ENCODE results near the gene SH3RF3.

The SH3RF3 gene

GRCh38 chr2:109258376-109258775 is 129.4 kb downstream of the SH3RF3 start:
- DNase-seq (ENCODE audit: low read depth in 2 of 2, low spot score in 1 of 2) = no peak

DNA sequence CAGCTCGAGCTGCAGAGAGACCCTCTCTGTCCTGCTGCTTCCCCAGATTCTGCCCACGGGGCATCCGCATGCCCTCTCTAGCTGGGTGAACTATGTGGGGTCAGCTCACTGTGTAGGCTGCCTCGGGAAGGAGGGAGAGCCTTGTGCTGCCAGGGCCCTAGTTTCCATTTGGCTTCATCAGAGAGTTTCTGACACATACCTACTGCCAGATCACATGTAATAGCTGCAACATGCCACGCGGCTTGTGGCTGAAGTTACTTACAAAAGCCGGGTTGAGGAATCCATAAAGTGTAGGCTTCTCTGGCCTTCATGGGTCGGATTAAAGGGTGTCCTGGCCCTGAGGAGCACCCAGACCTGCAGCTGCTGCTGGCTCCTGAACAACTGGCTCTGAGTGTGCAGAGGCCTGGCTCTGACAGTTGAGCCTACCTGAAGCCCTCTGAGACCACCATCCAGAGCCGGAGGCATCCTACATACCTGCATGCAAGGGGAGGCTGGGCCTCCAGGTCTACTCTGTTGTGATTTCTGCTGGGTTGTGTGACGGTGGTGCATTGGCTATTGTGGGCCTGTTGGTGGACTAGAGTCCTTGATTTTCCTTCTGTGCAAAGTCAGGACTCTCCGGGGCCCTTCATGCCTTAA is 130.0 kb downstream of the SH3RF3 start:
- no peak for DNase-seq (ENCODE audit: low read depth in 2 of 2, low spot score in 1 of 2)

DNA sequence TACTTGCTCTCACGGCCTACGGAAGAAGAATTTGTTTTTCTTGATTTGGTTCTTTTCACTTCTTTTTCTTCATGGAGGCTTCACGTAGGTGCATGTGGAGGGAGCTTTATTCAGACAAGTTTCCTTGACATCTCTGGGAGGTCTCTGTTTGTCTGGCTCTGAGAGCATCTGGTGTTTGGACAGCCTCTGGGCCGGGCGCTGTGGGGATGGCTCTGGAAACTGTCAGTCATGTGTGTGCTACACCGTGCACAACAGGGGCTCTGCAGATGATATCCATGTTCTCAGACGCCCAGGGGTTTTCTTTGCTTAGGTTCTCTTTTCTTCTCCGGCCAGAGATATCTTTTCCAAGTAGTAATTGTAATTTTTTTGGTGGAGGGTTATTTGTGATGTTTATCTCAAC is 130.7 kb downstream of the SH3RF3 start:
- no peak for DNase-seq (ENCODE audit: low read depth in 2 of 2, low spot score in 1 of 2)

DNA sequence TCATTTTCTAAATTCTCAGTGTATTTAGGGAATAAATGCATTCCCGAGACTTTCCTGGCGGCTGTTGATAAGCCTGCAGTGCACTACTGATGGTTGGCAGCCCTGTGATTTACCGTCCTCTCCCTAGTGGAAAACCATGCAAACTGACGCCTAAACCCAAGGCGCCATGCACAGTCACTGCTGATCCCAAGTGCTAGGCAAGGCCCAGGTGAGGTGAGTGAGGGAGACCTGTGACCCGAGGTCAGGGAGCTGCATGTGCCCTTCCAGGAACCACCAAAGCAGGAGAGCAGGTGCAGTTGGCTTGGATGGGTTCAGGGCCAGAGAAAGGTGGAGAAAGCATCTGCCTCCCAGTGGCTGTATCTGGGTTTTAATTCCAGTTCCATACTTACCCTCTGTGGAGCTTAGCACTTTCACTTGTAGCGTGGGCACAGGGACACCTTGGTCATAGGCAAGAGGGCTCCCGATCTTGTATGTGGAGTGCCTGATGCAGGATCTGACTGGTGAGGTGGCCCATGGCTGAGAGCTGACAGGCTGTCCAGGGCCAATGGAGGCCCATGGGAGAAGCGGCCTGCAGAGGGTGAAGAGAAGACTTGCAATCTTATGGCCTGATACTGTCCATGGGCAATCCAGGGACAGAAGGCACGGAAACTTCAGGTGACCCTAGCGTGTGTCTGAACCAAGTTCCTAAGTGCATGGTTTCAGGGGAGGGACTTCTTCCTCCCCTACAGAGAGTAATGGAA is 131.3 kb downstream of the SH3RF3 start:
- no peak for DNase-seq (ENCODE audit: low read depth in 2 of 2, low spot score in 1 of 2)

GRCh38 chr2:109260886-109261700 is 132.1 kb downstream of the SH3RF3 start:
- no peak for DNase-seq (ENCODE audit: low read depth in 2 of 2, low spot score in 1 of 2)

GRCh38 chr2:109261906-109262631 is 133.1 kb downstream of the SH3RF3 start:
- no peak for DNase-seq (ENCODE audit: low read depth in 2 of 2, low spot score in 1 of 2)

GRCh38 chr2:109264595-109265328 is 135.8 kb downstream of the SH3RF3 start:
- DNase-seq (ENCODE audit: low read depth in 2 of 2, low spot score in 1 of 2) = no peak

- no peak for DNase-seq (ENCODE audit: low read depth in 2 of 2, low spot score in 1 of 2)
Measured at GRCh38 chr2:109265369-109265768, 136.4 kb downstream of the SH3RF3 start.

DNA sequence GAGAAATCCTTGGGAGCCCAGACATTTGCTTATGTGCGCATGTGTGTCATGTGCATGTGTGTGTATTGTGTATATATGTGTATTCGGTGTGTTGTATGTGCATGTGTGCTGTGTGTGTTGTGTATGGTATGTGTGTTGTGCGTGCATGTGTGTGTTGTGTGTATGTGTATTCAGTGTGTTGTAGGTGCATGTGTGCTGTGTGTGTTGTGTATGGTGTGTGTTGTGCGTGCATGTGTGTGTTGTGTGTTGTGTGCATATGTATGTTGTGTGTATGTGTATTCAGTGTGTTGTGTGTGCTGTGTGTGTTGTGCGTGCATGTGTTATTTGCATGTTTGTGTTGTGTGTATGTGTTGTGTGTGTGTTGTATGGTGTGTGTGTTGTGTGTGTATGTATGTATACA is 136.9 kb downstream of the SH3RF3 start:
- no peak for DNase-seq (ENCODE audit: low read depth in 2 of 2, low spot score in 1 of 2)

GRCh38 chr2:109266496-109266895 is 137.5 kb downstream of the SH3RF3 start:
- DNase-seq (ENCODE audit: low read depth in 2 of 2, low spot score in 1 of 2) = no peak

GRCh38 chr2:109266998-109267854 is 138.2 kb downstream of the SH3RF3 start:
- DNase-seq (ENCODE audit: low read depth in 2 of 2, low spot score in 1 of 2) = no peak

- DNase-seq (ENCODE audit: low read depth in 2 of 2, low spot score in 1 of 2) = no peak
Measured at GRCh38 chr2:109268916-109269315, 139.9 kb downstream of the SH3RF3 start.

DNA sequence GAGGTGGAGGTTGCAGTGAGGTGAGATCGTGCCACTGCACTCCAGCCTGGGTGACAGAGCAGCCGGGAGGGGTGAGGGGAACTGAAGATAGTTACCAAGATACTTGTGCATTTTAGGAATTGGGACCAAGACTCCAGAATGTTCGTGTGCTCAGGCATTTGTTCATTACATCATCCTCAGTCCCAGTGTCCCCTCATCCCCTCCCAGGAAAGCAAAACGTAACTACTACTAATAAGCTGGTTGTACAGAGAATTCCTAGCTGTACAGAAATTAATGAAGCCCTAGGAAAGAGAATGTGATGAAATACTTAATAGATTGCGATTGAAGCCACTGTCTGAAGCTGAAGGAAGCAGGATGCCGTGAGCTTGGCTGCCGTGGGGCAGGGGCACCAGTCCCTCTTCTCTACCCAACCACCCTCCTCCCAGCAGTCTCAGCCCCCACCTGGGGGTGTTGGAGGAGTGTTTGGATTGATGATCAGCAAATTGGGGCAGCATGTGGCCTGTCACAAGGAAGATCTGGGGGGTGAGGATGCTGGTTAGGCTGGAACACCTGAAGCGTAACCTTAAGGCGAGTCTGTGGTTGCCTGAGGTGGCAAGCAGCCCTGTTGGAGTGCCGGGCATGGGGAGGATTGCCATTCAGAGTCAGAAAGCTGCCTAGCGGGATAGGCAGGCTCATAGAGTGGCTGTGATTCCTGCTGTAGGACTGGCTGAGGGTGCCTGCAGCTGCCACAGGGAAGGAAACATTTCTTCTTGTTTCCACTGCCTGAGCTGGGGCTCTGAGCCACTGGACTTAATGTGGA is 140.9 kb downstream of the SH3RF3 start:
- no peak for DNase-seq (ENCODE audit: low read depth in 2 of 2, low spot score in 1 of 2)

GRCh38 chr2:109270505-109271312 is 141.7 kb downstream of the SH3RF3 start:
- no peak for DNase-seq (ENCODE audit: low read depth in 2 of 2, low spot score in 1 of 2)

DNA sequence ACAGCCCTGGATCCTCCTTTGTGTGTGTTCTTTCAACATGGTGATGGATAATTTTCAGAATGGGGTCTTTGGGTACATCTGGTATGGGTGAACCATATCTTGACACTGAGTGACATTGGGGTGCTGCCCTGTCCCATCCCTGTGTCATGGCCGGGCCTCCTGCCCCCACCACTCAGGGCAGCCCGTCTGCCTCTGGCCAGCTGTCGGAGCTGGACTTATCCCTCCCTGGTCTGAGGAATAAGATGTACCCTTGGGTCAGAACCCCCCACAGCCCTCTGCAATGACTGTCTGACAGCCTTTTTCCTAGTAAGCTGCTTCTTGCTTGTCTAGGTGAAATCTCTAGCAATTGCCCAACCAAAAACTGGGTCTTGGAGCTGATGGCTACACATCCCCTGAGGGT is 142.9 kb downstream of the SH3RF3 start:
- no peak for DNase-seq (ENCODE audit: low read depth in 2 of 2, low spot score in 1 of 2)

DNA sequence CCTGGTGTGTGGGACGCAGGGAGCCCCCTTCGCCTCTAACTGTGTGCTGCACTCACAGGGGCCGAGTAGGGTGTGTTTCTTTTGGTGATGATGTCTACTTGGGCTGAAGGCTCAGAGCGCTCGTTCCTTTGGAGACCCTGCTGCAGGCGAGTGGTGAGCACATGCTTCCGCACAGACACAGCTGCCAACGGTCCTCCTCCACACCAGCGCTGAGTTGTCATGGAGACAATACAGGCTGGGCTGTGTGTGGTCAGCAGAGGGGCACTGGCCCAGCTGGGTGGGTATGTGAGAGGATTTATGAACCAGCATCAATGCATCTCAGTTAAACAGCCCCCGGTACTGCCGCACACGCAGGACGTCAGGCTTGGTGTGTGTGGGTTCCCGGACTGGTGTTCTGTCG is 143.5 kb downstream of the SH3RF3 start:
- no peak for DNase-seq (ENCODE audit: low read depth in 2 of 2, low spot score in 1 of 2)

DNA sequence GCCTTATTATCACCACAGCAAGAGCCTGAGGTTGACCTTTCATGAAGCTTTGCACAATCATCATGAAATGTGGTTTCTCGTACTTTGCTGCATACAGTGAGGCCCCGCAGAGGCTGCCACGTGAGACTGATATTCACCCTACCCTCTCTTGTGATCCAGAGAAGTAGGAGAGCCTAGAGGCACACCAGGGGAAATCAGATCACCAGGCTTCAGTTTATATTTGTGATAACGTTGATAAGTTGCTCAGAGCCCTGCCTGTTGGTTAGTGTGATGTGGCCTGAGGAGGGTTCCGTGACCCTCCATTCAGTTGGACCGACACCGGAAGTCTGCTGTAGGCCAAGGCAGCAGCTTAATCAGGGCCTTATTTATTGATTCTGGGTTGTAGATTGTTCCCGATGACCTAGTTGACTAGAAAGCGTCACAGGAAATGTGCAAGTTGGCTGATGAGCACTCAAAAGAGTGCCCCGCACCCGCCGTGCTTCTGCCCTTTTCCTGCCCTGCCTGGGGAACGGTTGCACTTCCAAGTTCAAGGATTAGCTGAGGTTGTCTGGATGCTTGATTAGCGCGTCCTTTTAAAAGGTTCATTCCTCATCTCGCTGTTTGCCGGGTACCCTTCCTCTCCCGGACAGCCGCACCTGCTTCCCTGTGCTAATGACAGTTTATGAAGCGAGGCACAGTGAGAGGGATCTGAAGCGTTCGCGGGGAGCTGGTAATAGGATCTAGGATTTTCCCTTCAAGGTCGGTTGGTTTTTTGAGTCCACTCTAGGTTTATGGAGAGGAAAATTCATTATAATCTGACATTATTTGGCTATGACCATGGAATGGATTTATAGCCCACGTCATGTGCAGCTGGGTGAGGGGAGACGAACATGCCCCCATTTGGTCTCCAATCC is 146.4 kb downstream of the SH3RF3 start:
- DNase-seq (ENCODE audit: low read depth in 2 of 2, low spot score in 1 of 2) = no peak

All from stimulated activated CD8-positive, alpha-beta memory T cell treated with anti-CD3 and anti-CD28 coated beads, Interleukin-4, amount 100 ng/mL, for 4 hours (primary cell).